GM12878 (cell line): Measurements from ENCODE around the gene TRAPPC12. TPM values are rescaled to one million over a fixed set of nuclear protein-coding genes. Genes with fewer than 3 reads are reported as not detected.

ENCODE experiments used
- ATAC-seq: fragments of 200-7000 bp; cut with Tn5 transposase; 3 replicates; pipeline ENCODE4 v1.9.1; 2020; ENCODE audit warnings: mild to moderate bottlenecking, moderate library complexity
- BruUV-seq: library from RNA; stranded (reverse); fragments of 400-500 nt; replicated peaks from 2 replicates; lab custom pipeline; 2021; lab: Mats Ljungman, UMichigan
- CTCF ChIA-PET: fragments of 300-600 bp; sonication (Branson Sonifier 250); formaldehyde crosslinking; extraction: SDS; loops from one replicate; lab custom pipeline; 2021; ENCODE audit warnings: inconsistent platforms; lab: Yijun Ruan, JAX
- POLR2A ChIA-PET: fragments of 350-600 bp; formaldehyde crosslinking; extraction: SDS; loops from one replicate; lab custom pipeline; 2021; ENCODE audit warnings: inconsistent platforms; lab: Charles Lee
- RAD21 ChIA-PET: fragments of 300-600 bp; sonication (Branson Sonifier 250); formaldehyde crosslinking; loops from one replicate; lab custom pipeline; 2023; ENCODE audit warnings: antibody characterized with exemption; ENCODE audit not compliant: unreplicated experiment; lab: Charles Lee
- SMC1A ChIA-PET: fragments of 300-600 bp; sonication (Branson Sonifier 250); formaldehyde crosslinking; loops from one replicate; lab custom pipeline; 2023; ENCODE audit not compliant: unreplicated experiment, uncharacterized antibody; lab: Charles Lee
- DNase-seq: peaks from one replicate; pipeline ENCODE4 v3.0.0-alpha.2; 2011; ENCODE audit warnings: low read depth, low spot score
- FAIRE-seq: peaks from 3 replicates; lab custom pipeline; 2011; peaks lifted over from hg19 to GRCh38; lab: Jason Lieb, UNC
- H2AFZ ChIP-seq: 2 replicates; pipeline ENCODE4 v1.6.0; 2011; ENCODE audit warnings: low read depth, low read length, control low read depth; ENCODE audit not compliant: control insufficient read depth
- H3K27ac ChIP-seq: 2 replicates; pipeline ENCODE4 v1.5.1; 2011; ENCODE audit warnings: control low read depth; ENCODE audit not compliant: control insufficient read depth, insufficient read depth
- H3K27me3 ChIP-seq, 2 experiments: replicated peaks in 1 of 2; 2 replicates each; pipeline versions ENCODE4 v1.6.0 to v1.6.1; 2011; ENCODE audit warnings: low read length in 1 of 2; ENCODE audit not compliant: control insufficient read depth in 2 of 2, insufficient read depth in 2 of 2
- H3K36me3 ChIP-seq, 2 experiments: 2 replicates each; pipeline ENCODE4 v1.5.1; 2011; ENCODE audit warnings: low read length in 1 of 2; ENCODE audit not compliant: control insufficient read depth in 2 of 2, insufficient read depth in 2 of 2
- H3K4me1 ChIP-seq: 2 replicates; pipeline ENCODE4 v1.6.1; 2011; ENCODE audit warnings: mild to moderate bottlenecking, low read length, moderate library complexity, mixed read lengths; ENCODE audit not compliant: control insufficient read depth, insufficient read depth
- H3K4me2 ChIP-seq: 2 replicates; pipeline ENCODE4 v1.6.0; 2011; ENCODE audit warnings: control low read depth; ENCODE audit not compliant: control insufficient read depth, insufficient read depth
- H3K4me3 ChIP-seq: fragments of 200-600 bp; sonication (generic); 2 replicates; pipeline ENCODE4 v1.5.1; 2016
- H3K79me2 ChIP-seq: 2 replicates; pipeline ENCODE4 v1.6.0; 2011; ENCODE audit warnings: low read length; ENCODE audit not compliant: control insufficient read depth, insufficient read depth
- H3K9ac ChIP-seq: 2 replicates; pipeline ENCODE4 v1.8.0; 2011; ENCODE audit warnings: low read length, control low read depth, mixed read lengths; ENCODE audit not compliant: control insufficient read depth, insufficient read depth
- H3K9me3 ChIP-seq: replicated peaks from 3 replicates; pipeline ENCODE4 v1.5.1; 2011; ENCODE audit warnings: mild to moderate bottlenecking, low read length; ENCODE audit not compliant: control insufficient read depth, insufficient read depth
- H4K20me1 ChIP-seq: 2 replicates; pipeline ENCODE4 v1.6.0; 2011; ENCODE audit not compliant: control insufficient read depth, insufficient read depth
- BACH1 ChIP-seq: fragments of 450-650 bp; IDR thresholded peaks from 2 replicates; pipeline ENCODE4 v1.6.1; 2017; ENCODE audit warnings: mild to moderate bottlenecking, borderline replicate concordance
- EGR1 ChIP-seq, 2 experiments: IDR thresholded peaks; 1 replicate in 1 of 2; 2 replicates in 1 of 2; pipeline ENCODE4 v1.6.1; 2011 to 2012; ENCODE audit warnings: low read depth in 2 of 2, low read length in 2 of 2, borderline replicate concordance in 1 of 2, mild to moderate bottlenecking in 1 of 2, moderate library complexity in 1 of 2
- EZH2 ChIP-seq: IDR thresholded peaks from 2 replicates; pipeline ENCODE4 v1.6.1; 2012; ENCODE audit warnings: low read depth, mild to moderate bottlenecking, control low read depth, inconsistent platforms, low read length, borderline replicate concordance; ENCODE audit not compliant: control insufficient read depth
- MYC ChIP-seq: IDR thresholded peaks from 2 replicates; pipeline ENCODE4 v1.6.1; 2011; ENCODE audit warnings: mild to moderate bottlenecking, low read length, moderate library complexity, inconsistent platforms; ENCODE audit not compliant: insufficient read depth, insufficient replicate concordance, insufficient read length, severe bottlenecking
- RUNX3 ChIP-seq: IDR thresholded peaks from 2 replicates; pipeline ENCODE4 v1.6.1; 2012; ENCODE audit warnings: low read length, inconsistent platforms
- SREBF2 ChIP-seq: IDR thresholded peaks from 2 replicates; pipeline ENCODE4 v1.6.1; 2012; ENCODE audit warnings: mild to moderate bottlenecking, low read length
- SUZ12 ChIP-seq: fragments of 200-600 bp; sonication (generic); IDR thresholded peaks from one replicate; pipeline ENCODE4 v1.6.1; 2018; ENCODE audit warnings: antibody characterized with exemption, mild to moderate bottlenecking; ENCODE audit not compliant: unreplicated experiment
- WGBS: methylation state at CpG from one replicate; pipeline ENCODE4 v1.1.6; 2016; ENCODE audit warnings: low lambda C conversion rate; ENCODE audit not compliant: insufficient replicate concordance, insufficient coverage; ENCODE audit errors: missing lambda C conversion rate; 5-methylcytosine and 5-hydroxymethylcytosine counted together
- in situ Hi-C: fragments of 300-500 bp; cut with MboI; formaldehyde crosslinking; loops from 9 replicates; pipeline ENCODE4 v1.14.3; 2018; ENCODE audit warnings: mixed read lengths
- intact Hi-C: fragments of 100-400 bp; cut with micrococcal nuclease; formaldehyde crosslinking; loops from one replicate; pipeline ENCODE4 v1.14.2; 2022; ENCODE audit not compliant: unreplicated experiment
- polyA plus RNA-seq, 11 experiments: library from polyadenylated mRNA; depleted of rRNA in 4 of 11; unstranded in 6 of 11; stranded (reverse) in 5 of 11; fragments of >200 nt; fragmentation: Nextera tagmentation in 4 of 11; fragmentation: Illumina TruSeq in 1 of 11; extraction: Ambion mirVana in 4 of 11; extraction: Trizol in 1 of 11; gene quantifications; 1 replicate in 1 of 11; 2 replicates in 10 of 11; pipeline versions ENCODE4 v1.2.1 to v1.2.3, GENCODE V29; 2011 to 2016; ENCODE audit warnings: inconsistent platforms in 2 of 11, missing spikeins in 2 of 11, low read depth in 1 of 11
- total RNA-seq, 4 experiments: library from RNA; depleted of rRNA in 3 of 4; stranded (reverse); fragments of >200 nt in 3 of 4; fragmentation: Illumina TruSeq in 1 of 4; extraction: Trizol in 1 of 4; gene quantifications; 2 replicates each; pipeline versions ENCODE4 v1.2.1 to v1.2.3, GENCODE V29; 2013 to 2021

Gene TRAPPC12
- total and polyA plus RNA-seq, 10 of the 15 experiments (the other 5 are each of a cell fraction or from before 2014, with no cell fraction given): 8.6 to 77.1 (median 37.4) TPM

- 98% methylated on average over 24 of the region's 40 CpGs for WGBS
- no peaks in the 10 kb centered on the region for H3K9me3 ChIP-seq
- no peaks in the 10 kb centered on the region for H4K20me1 ChIP-seq
- intact Hi-C loops (no loop called here), in situ Hi-C loops (no loop called here)
- POLR2A ChIA-PET: no interaction called here
- H3K27me3 ChIP-seq: no peaks in the 10 kb centered on the region
- no peak for DNase-seq
- no peak overlapping the region for H3K9ac ChIP-seq
- H2AFZ ChIP-seq: no peak overlapping the region; the same call in 1 of the 2 replicates
- SMC1A ChIA-PET: no interaction called here
- H3K4me2 ChIP-seq: peak overlapping the region; percentile 5; the same call in 1 of the 2 replicates
- no peak overlapping the region for H3K27ac ChIP-seq
- FAIRE-seq: no peak
- CTCF ChIA-PET: no interaction called here
- no peaks in the 10 kb centered on the region for H3K79me2 ChIP-seq
- H3K36me3 ChIP-seq: no peaks in the 10 kb centered on the region
- BruUV-seq: no TSS peak
- H3K4me3 ChIP-seq: no peak overlapping the region
- TF ChIP-seq EZH2: no peak
- no peak for TF ChIP-seq MYC
- TF ChIP-seq BACH1: no peak
- peak; percentile 27; the same call in 1 of the 2 replicates for TF ChIP-seq RUNX3
- TF ChIP-seq SREBF2: no peak
- TF ChIP-seq EGR1 (IDR thresholded peaks at IDR 0.05; ENCODE audit: borderline replicate concordance in 1 of 2, low read depth in 2 of 2, low read length in 2 of 2): peak in 1 of 2 experiments; percentile 17; a peak in 1 of 3 replicates
- no peak for TF ChIP-seq SUZ12
- RAD21 ChIA-PET: no interaction called here
- H3K4me1 ChIP-seq: no peaks in the 10 kb centered on the region
- ATAC-seq: no peak
These were observed 148.6 kb downstream of the TRAPPC12 start for GRCh38 chr2:3527886-3528785.

Other genes starting within 250 kb of the TRAPPC12 start
- gene EIPR1, start 1.9 kb upstream of the TRAPPC12 start, total RNA-seq (2014; rRNA removed): 49.3 and 50.3 TPM in 2 replicates
- 29.7 and 34.5 TPM in 2 replicates for gene EIPR1, start 1.9 kb upstream of the TRAPPC12 start, total RNA-seq (2014; rRNA removed; fragmentation: Illumina TruSeq; extraction: Trizol)
- 39.0 and 43.4 TPM in 2 replicates for gene EIPR1, start 1.9 kb upstream of the TRAPPC12 start, total RNA-seq (2021)
- 40.5 and 61.2 TPM in 2 replicates for gene EIPR1, start 1.9 kb upstream of the TRAPPC12 start, polyA plus RNA-seq (2011; rRNA removed)
- 22.3 and 34.9 TPM in 2 replicates for gene EIPR1, start 1.9 kb upstream of the TRAPPC12 start, polyA plus RNA-seq (2014; fragmentation: Illumina TruSeq; extraction: Trizol)
- gene EIPR1, start 1.9 kb upstream of the TRAPPC12 start, polyA plus RNA-seq (2014; fragmentation: Nextera tagmentation; extraction: Ambion mirVana): 10 to 100 TPM; 23.6 to 24.0 TPM
- 43.6 and 48.9 TPM in 2 replicates for gene EIPR1, start 1.9 kb upstream of the TRAPPC12 start, polyA plus RNA-seq (2014; rRNA removed)
- 10 to 100 TPM; 41.1 to 49.1 TPM for gene EIPR1, start 1.9 kb upstream of the TRAPPC12 start, polyA plus RNA-seq (2016; fragmentation: Nextera tagmentation; extraction: Ambion mirVana)
- gene ADI1, start 139.8 kb downstream of the TRAPPC12 start, total RNA-seq (2014; rRNA removed): 15.9 and 19.3 TPM in 2 replicates
- 15.0 and 15.6 TPM in 2 replicates for gene ADI1, start 139.8 kb downstream of the TRAPPC12 start, total RNA-seq (2014; rRNA removed; fragmentation: Illumina TruSeq; extraction: Trizol)
- 17.5 and 20.6 TPM in 2 replicates for gene ADI1, start 139.8 kb downstream of the TRAPPC12 start, total RNA-seq (2021)
- gene ADI1, start 139.8 kb downstream of the TRAPPC12 start, polyA plus RNA-seq (2011; rRNA removed): 18.4 and 20.0 TPM in 2 replicates
- 16.1 and 19.8 TPM in 2 replicates for gene ADI1, start 139.8 kb downstream of the TRAPPC12 start, polyA plus RNA-seq (2014; fragmentation: Illumina TruSeq; extraction: Trizol)
- 10 to 100 TPM in 1 of 2 experiments, 1 to 10 TPM in 1; 4.4 to 12.4 TPM for gene ADI1, start 139.8 kb downstream of the TRAPPC12 start, polyA plus RNA-seq (2014; fragmentation: Nextera tagmentation; extraction: Ambion mirVana)
- 16.9 and 17.0 TPM in 2 replicates for gene ADI1, start 139.8 kb downstream of the TRAPPC12 start, polyA plus RNA-seq (2014; rRNA removed)
- 10 to 100 TPM; 74.4 to 78.7 TPM for gene ADI1, start 139.8 kb downstream of the TRAPPC12 start, polyA plus RNA-seq (2016; fragmentation: Nextera tagmentation; extraction: Ambion mirVana)
- 27.9 and 30.2 TPM in 2 replicates for gene RNASEH1, start 178.6 kb downstream of the TRAPPC12 start, total RNA-seq (2014; rRNA removed)
- gene RNASEH1, start 178.6 kb downstream of the TRAPPC12 start, total RNA-seq (2014; rRNA removed; fragmentation: Illumina TruSeq; extraction: Trizol): 27.1 and 30.5 TPM in 2 replicates
- gene RNASEH1, start 178.6 kb downstream of the TRAPPC12 start, total RNA-seq (2021): 30.5 and 34.9 TPM in 2 replicates
- gene RNASEH1, start 178.6 kb downstream of the TRAPPC12 start, polyA plus RNA-seq (2011; rRNA removed): 18.1 and 18.2 TPM in 2 replicates
- 15.3 and 24.0 TPM in 2 replicates for gene RNASEH1, start 178.6 kb downstream of the TRAPPC12 start, polyA plus RNA-seq (2014; fragmentation: Illumina TruSeq; extraction: Trizol)
- 10 to 100 TPM; 24.6 to 25.7 TPM for gene RNASEH1, start 178.6 kb downstream of the TRAPPC12 start, polyA plus RNA-seq (2014; fragmentation: Nextera tagmentation; extraction: Ambion mirVana)
- gene RNASEH1, start 178.6 kb downstream of the TRAPPC12 start, polyA plus RNA-seq (2014; rRNA removed): 28.5 and 32.8 TPM in 2 replicates
- 10 to 100 TPM; 67.5 to 68.5 TPM for gene RNASEH1, start 178.6 kb downstream of the TRAPPC12 start, polyA plus RNA-seq (2016; fragmentation: Nextera tagmentation; extraction: Ambion mirVana)
- 2,842 and 3,098 TPM in 2 replicates for gene RPS7, start 195.6 kb downstream of the TRAPPC12 start, total RNA-seq (2014; rRNA removed)
- gene RPS7, start 195.6 kb downstream of the TRAPPC12 start, total RNA-seq (2014; rRNA removed; fragmentation: Illumina TruSeq; extraction: Trizol): 4,662 and 4,681 TPM in 2 replicates
- gene RPS7, start 195.6 kb downstream of the TRAPPC12 start, total RNA-seq (2021): 2,368 and 2,463 TPM in 2 replicates
- 2,490 and 2,717 TPM in 2 replicates for gene RPS7, start 195.6 kb downstream of the TRAPPC12 start, polyA plus RNA-seq (2011; rRNA removed)
- 3,268 and 3,336 TPM in 2 replicates for gene RPS7, start 195.6 kb downstream of the TRAPPC12 start, polyA plus RNA-seq (2014; fragmentation: Illumina TruSeq; extraction: Trizol)
- 1,000 to 10,000 TPM; 3,009 to 3,046 TPM for gene RPS7, start 195.6 kb downstream of the TRAPPC12 start, polyA plus RNA-seq (2014; fragmentation: Nextera tagmentation; extraction: Ambion mirVana)
- 2,698 and 2,951 TPM in 2 replicates for gene RPS7, start 195.6 kb downstream of the TRAPPC12 start, polyA plus RNA-seq (2014; rRNA removed)
- 1,000 to 10,000 TPM; 1,197 to 1,434 TPM for gene RPS7, start 195.6 kb downstream of the TRAPPC12 start, polyA plus RNA-seq (2016; fragmentation: Nextera tagmentation; extraction: Ambion mirVana)
- gene COLEC11, start 215.4 kb downstream of the TRAPPC12 start, total RNA-seq (2014; rRNA removed): 0.11 TPM in 1 of 2 replicates, not detected in the other
- 0.09 and 0.18 TPM in 2 replicates for gene COLEC11, start 215.4 kb downstream of the TRAPPC12 start, total RNA-seq (2014; rRNA removed; fragmentation: Illumina TruSeq; extraction: Trizol)
- gene COLEC11, start 215.4 kb downstream of the TRAPPC12 start, total RNA-seq (2021): 0.66 and 0.74 TPM in 2 replicates
- 0.30 and 0.34 TPM in 2 replicates for gene COLEC11, start 215.4 kb downstream of the TRAPPC12 start, polyA plus RNA-seq (2011; rRNA removed)
- gene COLEC11, start 215.4 kb downstream of the TRAPPC12 start, polyA plus RNA-seq (2014; fragmentation: Illumina TruSeq; extraction: Trizol): not detected in 2 replicates
- not detected for gene COLEC11, start 215.4 kb downstream of the TRAPPC12 start, polyA plus RNA-seq (2014; fragmentation: Nextera tagmentation; extraction: Ambion mirVana)
- 0.08 and 0.13 TPM in 2 replicates for gene COLEC11, start 215.4 kb downstream of the TRAPPC12 start, polyA plus RNA-seq (2014; rRNA removed)
- gene COLEC11, start 215.4 kb downstream of the TRAPPC12 start, polyA plus RNA-seq (2016; fragmentation: Nextera tagmentation; extraction: Ambion mirVana): under 1 TPM in 1 of 2 experiments, not detected in 1; 0.16 TPM